Ovary (tissue), 3 donors: ENCODE data around the gene CBX8.

Experiments
- POLR2A ChIP-seq: fragments of 450-650 bp; IDR thresholded peaks from one replicate; pipeline ENCODE4 v1.6.1; 2017; ENCODE audit warnings: antibody characterized with exemption, mild to moderate bottlenecking, moderate library complexity
- TF ChIP-seq, protein P1 (sequence below), 3 donors: fragments of 450-650 bp in 2 of 3; fragments of 200-600 bp in 1 of 3; IDR thresholded peaks; one replicate each; pipeline versions ENCODE4 v1.5.1 to v1.8.0; 2016 to 2022; ENCODE audit warnings: antibody characterized with exemption in 3 of 3, mild to moderate bottlenecking in 1 of 3
- donor health status: DM: no; HTN: no; CAD: no.

- TF ChIP-seq, protein P1, sequence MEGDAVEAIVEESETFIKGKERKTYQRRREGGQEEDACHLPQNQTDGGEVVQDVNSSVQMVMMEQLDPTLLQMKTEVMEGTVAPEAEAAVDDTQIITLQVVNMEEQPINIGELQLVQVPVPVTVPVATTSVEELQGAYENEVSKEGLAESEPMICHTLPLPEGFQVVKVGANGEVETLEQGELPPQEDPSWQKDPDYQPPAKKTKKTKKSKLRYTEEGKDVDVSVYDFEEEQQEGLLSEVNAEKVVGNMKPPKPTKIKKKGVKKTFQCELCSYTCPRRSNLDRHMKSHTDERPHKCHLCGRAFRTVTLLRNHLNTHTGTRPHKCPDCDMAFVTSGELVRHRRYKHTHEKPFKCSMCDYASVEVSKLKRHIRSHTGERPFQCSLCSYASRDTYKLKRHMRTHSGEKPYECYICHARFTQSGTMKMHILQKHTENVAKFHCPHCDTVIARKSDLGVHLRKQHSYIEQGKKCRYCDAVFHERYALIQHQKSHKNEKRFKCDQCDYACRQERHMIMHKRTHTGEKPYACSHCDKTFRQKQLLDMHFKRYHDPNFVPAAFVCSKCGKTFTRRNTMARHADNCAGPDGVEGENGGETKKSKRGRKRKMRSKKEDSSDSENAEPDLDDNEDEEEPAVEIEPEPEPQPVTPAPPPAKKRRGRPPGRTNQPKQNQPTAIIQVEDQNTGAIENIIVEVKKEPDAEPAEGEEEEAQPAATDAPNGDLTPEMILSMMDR (IDR thresholded peaks at IDR 0.05), result peak in 2 of 3 donors; percentile 26 to 36
- TF ChIP-seq POLR2A, result no peak
Observed at GRCh38 chr17:79842656-79843473, 46.0 kb upstream of the CBX8 start.
